Activated CD4-positive, CD25-positive, alpha-beta regulatory T cell treated with anti-CD3 and anti-CD28 coated beads, Interleukin-2, amount 50 U/mL, for 72 hours (primary cell): ENCODE data around the gene CLSTN2.

Experiments
- DNase-seq: peaks from one replicate; pipeline ENCODE4 v3.0.0; 2021

CLSTN2 gene

GRCh38 chr3:140196970-140197369 is 262.0 kb downstream of the CLSTN2 start:
- no peak for DNase-seq

- no peak for DNase-seq
Measured at GRCh38 chr3:140198242-140198641, 263.3 kb downstream of the CLSTN2 start.

DNA sequence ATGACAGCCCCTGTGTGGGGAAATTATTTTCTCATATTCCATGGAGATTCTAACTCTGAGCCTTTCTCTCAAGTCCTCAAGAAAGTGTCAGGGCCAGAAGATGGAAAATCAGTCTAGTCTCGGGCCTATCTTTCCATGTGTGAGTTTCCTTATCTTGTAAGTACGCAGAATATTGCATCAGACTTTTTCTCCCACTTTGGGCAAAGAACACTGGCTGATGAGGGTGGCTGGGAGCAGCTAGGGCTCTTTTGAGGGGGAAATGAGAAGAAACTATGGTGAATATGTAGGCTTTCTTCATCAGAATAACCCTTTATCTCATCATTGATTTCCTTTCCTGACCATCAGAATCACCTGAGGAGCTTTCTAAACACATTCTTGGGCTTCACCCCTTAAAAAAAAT is 264.0 kb downstream of the CLSTN2 start:
- no peak for DNase-seq

DNA sequence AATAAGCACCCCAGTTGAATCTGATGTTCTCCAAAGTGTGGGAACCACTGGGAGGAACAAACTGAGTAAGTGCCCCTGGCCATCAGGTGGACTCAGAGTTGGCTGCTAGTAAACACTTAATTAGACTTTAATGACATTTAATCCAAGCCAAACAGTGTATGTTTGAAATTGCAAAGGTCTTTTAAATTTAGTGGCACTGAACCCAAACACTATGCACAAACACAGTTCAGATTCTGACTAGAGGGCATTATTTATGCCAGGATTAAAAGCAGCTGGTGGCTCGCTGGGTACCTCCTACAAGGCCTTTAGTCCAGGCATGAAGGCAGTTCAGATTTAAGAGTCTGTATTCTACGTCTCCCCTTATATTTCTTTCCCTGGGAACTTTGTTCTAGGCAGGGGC is 264.8 kb downstream of the CLSTN2 start:
- no peak for DNase-seq

DNA sequence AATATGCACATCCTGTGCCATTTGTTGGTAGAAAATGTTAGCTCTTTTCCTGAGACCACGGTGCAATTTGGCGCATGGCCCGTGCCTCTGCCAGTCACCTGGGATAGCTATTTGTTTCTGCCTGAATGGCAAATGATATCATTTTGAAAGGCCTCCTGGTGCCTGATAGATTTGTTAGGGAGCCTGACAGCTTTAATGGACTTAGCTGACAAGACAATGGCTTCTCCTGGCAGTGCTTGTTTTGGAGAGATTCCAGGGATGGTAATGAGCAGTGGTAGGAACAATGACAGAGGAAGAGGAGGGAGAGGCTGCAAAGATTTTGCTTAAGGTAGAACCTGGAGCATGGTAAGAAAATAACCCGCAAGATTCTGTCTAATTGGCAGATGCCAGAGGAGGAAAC is 268.5 kb downstream of the CLSTN2 start:
- DNase-seq, result no peak

GRCh38 chr3:140204271-140204984 is 269.4 kb downstream of the CLSTN2 start:
- DNase-seq, result no peak

DNA sequence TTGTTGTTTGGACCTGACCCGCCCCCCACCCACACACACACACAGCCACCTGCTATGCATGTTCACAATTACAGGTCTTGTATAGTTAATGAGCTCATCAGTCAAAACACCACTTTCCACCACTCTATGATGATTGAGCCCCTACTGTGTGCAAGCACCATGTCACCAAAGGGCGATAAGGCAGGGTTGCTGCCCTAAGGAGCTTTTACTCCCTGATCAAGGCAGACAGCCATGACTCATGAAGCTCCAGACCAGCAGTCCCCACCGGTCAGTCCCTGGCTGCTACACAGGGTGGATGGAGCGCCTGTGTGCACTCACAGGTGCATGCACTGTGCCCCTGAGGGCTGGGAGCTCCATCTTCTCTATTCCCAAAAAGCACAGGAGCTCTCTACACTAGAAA is 270.6 kb downstream of the CLSTN2 start:
- no peak for DNase-seq

- DNase-seq, result no peak
Measured at GRCh38 chr3:140206196-140207040, 271.4 kb downstream of the CLSTN2 start.

- no peak for DNase-seq
Measured at GRCh38 chr3:140207541-140207940, 272.6 kb downstream of the CLSTN2 start.

DNA sequence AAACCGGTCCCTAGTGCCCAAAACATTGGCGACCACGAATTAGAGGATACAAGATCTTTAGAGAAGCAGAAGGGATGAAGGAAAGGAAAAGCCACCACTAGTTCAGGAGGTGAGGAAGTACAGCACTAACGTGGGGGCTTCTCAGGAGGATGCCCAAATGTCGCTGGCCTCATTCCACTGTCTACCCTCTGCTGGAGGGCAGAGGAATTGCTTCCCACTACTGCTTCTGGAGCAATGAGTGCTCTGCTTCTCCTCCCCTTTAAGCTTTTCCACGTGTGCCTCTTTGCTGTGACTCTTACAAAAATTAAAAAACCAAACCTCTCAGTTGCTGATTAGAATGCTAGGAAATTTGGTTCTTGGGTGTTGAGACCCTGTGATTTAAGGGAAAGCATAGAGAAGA is 281.3 kb downstream of the CLSTN2 start:
- DNase-seq, result no peak

DNA sequence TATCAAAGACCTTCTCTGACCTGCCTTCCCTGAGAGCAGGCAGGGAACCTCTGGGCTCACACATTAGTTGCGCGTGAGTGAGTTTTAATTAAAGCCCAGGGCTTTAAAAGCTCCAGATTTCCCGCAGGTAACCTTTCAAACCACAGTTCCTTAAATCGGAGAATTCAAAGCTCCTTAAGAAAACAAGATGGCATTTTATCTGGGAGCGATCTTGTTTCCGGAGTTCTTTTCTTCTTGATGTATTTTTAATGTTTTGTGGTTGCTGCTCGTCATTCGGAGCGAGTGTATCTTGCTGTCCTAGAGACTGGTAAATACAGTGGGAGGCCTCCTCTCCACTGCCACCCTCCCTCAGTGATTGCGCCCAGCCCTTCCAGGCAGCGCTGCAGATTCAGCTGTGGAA is 284.3 kb downstream of the CLSTN2 start:
- no peak for DNase-seq

DNA sequence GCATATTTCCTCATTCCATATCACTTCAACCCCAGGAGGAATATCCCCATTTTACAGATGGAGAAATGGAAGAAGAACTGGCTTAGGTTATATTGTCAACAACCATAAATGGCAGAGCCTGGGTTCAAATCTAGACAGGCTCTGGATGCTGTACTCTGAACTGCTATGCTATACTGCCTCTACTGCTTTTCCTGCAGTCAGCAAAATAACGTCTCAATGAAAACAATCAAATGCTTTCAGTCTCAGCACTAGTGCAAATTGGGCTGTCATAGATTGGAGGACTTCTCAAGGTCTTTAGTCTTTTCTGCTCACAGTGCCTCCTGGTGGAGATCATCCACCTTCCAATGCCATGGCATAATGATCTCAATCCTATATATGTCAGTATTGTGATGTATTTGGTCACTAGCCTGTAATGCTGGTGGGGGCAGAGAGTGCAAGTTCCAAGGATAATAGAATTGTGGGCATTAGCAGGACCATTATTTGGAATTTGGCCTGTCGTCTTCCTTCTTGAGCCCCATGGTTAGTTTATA is 285.0 kb downstream of the CLSTN2 start:
- DNase-seq, result no peak

GRCh38 chr3:140223197-140223596 is 288.2 kb downstream of the CLSTN2 start:
- no peak for DNase-seq

- no peak for DNase-seq
Measured at GRCh38 chr3:140223631-140224030, 288.6 kb downstream of the CLSTN2 start.

DNA sequence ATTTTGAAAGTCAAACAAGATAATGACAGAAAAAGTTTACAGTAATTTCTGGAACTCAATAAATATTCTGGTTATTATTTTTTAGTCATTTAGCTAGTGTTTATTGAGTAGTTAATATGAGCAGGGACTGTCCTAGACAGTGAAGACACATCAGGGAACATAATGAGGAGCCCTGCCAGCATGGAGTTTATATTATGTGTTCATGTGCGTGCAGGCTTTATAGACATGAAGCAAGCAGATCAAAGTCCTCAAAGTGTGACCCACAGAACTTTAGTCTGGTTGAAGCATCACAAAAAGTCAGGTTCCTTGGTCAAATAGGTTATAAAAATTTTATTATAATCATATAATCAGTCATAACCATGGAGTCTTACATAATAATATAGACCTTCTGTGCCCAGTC is 289.3 kb downstream of the CLSTN2 start:
- no peak for DNase-seq

- no peak for DNase-seq
Measured at GRCh38 chr3:140225996-140226395, 291.0 kb downstream of the CLSTN2 start.

GRCh38 chr3:140233702-140234101 is 298.7 kb downstream of the CLSTN2 start:
- no peak for DNase-seq

- DNase-seq, result no peak
Measured at GRCh38 chr3:140234256-140234655, 299.3 kb downstream of the CLSTN2 start.

- DNase-seq, result no peak
Measured at GRCh38 chr3:140236836-140237501, 302.0 kb downstream of the CLSTN2 start.

DNA sequence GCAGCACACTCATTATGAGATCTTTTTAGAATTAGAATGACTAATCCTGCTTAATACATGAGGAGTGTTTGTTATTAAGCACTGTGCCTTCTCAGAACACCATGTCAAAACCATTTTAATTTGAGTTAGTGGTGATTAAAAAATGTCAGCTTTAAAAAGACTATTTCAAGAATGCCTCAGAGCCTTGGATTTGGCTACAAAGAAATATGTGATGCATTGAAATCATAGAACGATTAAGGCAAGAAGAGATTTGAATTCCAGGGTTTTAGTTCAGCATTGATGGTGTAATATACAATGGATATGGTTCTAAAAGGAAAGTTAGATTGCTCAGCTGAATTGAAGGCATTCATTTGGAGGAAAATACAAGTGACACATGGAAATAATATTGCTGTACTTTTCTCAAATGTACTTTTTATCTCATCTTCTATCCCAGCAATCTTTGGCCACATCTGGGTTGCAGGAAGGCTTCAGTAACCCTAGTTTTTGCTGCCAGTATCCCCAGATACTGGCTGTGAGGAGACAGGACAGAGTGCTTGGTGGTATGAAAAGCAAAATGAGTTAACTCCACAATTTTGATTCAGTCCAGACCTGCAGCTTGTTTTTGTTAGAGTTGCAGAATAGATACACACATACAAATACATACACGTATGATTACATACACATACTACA is 303.8 kb downstream of the CLSTN2 start:
- DNase-seq, result no peak

GRCh38 chr3:140242818-140243276 is 307.9 kb downstream of the CLSTN2 start:
- DNase-seq, result no peak

GRCh38 chr3:140243575-140243974 is 308.6 kb downstream of the CLSTN2 start:
- no peak for DNase-seq

DNA sequence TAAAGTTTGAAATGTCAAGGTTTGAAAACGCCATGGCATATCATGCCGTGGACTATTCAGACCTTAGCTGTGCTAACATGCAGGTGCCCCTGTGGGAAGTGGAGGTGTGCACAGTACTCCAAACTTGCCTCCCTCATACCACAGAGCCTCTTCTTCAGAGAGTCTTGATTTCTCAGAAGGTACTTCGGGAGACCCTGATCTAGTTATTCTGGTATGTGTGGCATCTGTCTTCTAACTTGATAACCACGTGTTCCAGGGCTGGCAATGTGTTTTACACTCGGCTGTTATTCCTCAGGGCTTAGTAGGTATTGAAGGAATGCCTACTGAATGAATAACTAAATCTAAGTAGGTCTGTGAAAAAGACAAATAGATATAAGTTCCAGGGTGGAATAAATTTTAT is 309.9 kb downstream of the CLSTN2 start:
- no peak for DNase-seq
